Nephron progenitor cell (in vitro differentiated cells): ENCODE measurements around the gene COL20A1.

Experiments
- DNase-seq: peaks from one replicate; pipeline ENCODE4 v3.0.0; 2021
- H3K27ac Mint-ChIP-seq: 2 replicates; pipeline ENCODE4 v1.8.0; 2021; ENCODE audit warnings: mild to moderate bottlenecking, moderate library complexity, mixed read lengths
- H3K27me3 Mint-ChIP-seq: 2 replicates; pipeline ENCODE4 v1.8.0; 2021; ENCODE audit warnings: mild to moderate bottlenecking, low read depth, mixed read lengths; ENCODE audit not compliant: poor library complexity
- H3K36me3 Mint-ChIP-seq: 2 replicates; pipeline ENCODE4 v1.8.0; 2021; ENCODE audit warnings: low read depth, mixed read lengths
- H3K4me1 Mint-ChIP-seq: 2 replicates; pipeline ENCODE4 v1.8.0; 2021; ENCODE audit warnings: mixed read lengths
- H3K4me3 Mint-ChIP-seq: 2 replicates; pipeline ENCODE4 v1.8.0; 2021; ENCODE audit warnings: mild to moderate bottlenecking, moderate library complexity, mixed read lengths
- H3K9me3 Mint-ChIP-seq: 2 replicates; pipeline ENCODE4 v1.8.0; 2021; ENCODE audit warnings: mild to moderate bottlenecking, moderate library complexity, mixed read lengths
- TF ChIP-seq, protein P1 (sequence below): fragments of 200-600 bp; sonication (generic); IDR thresholded peaks from 2 replicates; pipeline ENCODE4 v1.5.0; 2021; ENCODE audit warnings: antibody characterized with exemption

The COL20A1 gene

DNA sequence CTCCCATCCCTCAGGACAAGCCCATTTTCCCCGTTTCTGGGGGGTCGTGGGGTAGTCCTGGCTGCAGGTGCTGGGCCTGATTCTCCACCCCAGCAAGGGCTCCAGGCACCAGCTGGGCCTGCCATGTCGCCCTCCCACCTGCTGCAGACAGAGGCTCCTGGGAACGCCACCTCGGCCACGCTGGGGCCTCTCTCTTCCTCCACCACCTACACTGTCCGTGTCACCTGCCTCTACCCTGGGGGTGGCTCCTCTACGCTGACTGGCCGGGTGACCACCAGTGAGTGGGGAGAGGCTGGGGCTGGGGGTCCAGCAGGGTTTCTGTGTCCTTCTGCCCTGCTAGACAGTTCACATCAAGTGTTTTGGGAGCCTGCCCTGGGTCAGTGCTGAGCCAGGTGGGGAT is 19.3 kb downstream of the COL20A1 start:
- H3K4me1 Mint-ChIP-seq = peaks cover 12% of the 10 kb centered on the region
- TF ChIP-seq, protein P1, sequence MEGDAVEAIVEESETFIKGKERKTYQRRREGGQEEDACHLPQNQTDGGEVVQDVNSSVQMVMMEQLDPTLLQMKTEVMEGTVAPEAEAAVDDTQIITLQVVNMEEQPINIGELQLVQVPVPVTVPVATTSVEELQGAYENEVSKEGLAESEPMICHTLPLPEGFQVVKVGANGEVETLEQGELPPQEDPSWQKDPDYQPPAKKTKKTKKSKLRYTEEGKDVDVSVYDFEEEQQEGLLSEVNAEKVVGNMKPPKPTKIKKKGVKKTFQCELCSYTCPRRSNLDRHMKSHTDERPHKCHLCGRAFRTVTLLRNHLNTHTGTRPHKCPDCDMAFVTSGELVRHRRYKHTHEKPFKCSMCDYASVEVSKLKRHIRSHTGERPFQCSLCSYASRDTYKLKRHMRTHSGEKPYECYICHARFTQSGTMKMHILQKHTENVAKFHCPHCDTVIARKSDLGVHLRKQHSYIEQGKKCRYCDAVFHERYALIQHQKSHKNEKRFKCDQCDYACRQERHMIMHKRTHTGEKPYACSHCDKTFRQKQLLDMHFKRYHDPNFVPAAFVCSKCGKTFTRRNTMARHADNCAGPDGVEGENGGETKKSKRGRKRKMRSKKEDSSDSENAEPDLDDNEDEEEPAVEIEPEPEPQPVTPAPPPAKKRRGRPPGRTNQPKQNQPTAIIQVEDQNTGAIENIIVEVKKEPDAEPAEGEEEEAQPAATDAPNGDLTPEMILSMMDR = no peak
- H3K9me3 Mint-ChIP-seq = no peaks in the 10 kb centered on the region
- no peak overlapping the region for H3K27ac Mint-ChIP-seq
- DNase-seq = no peak
- no peak overlapping the region for H3K4me3 Mint-ChIP-seq
- no peaks in the 10 kb centered on the region for H3K36me3 Mint-ChIP-seq
- H3K27me3 Mint-ChIP-seq = peaks cover 4% of the 10 kb centered on the region

- DNase-seq = no peak
- H3K36me3 Mint-ChIP-seq = no peaks in the 10 kb centered on the region
- H3K27me3 Mint-ChIP-seq = peaks cover 8% of the 10 kb centered on the region
- H3K4me1 Mint-ChIP-seq = peaks cover 12% of the 10 kb centered on the region
- TF ChIP-seq, protein P1 = no peak
- H3K27ac Mint-ChIP-seq = no peak overlapping the region
- H3K9me3 Mint-ChIP-seq = no peaks in the 10 kb centered on the region
- no peak overlapping the region for H3K4me3 Mint-ChIP-seq
Observed at GRCh38 chr20:63312690-63313348, 19.8 kb downstream of the COL20A1 start.

GRCh38 chr20:63313349-63314014 is 20.5 kb downstream of the COL20A1 start:
- TF ChIP-seq, protein P1 = no peak
- no peak overlapping the region for H3K4me3 Mint-ChIP-seq
- H3K36me3 Mint-ChIP-seq = no peaks in the 10 kb centered on the region
- no peak overlapping the region for H3K27ac Mint-ChIP-seq
- peaks cover 12% of the 10 kb centered on the region for H3K4me1 Mint-ChIP-seq
- H3K9me3 Mint-ChIP-seq = no peaks in the 10 kb centered on the region
- no peak for DNase-seq
- H3K27me3 Mint-ChIP-seq = peaks cover 8% of the 10 kb centered on the region

DNA sequence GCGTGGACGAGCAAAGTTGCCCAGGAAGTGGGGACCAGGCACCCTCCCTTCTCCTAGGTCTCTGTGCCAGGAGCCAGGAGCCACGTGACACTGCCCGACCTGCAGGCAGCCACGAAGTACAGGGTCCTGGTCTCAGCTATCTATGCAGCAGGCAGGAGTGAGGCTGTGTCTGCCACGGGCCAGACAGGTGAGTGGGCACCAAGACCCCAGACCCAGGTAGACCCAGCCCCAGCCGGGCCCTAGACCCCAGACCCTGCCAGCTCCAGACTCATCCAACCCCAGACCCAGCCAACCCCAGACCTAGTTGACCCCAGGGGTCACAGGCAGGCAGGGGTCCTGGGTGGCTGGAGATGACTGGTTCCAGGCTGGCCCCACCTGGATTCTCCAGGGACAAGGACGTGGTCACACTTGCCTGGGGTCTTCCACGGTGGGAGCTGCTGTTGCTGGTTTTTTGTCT is 21.1 kb downstream of the COL20A1 start:
- Mint-ChIP-seq H3K27ac (no peak overlapping the region), H3K27me3 (peaks cover 8% of the 10 kb centered on the region), H3K4me3 (no peak overlapping the region), H3K9me3 (no peaks in the 10 kb centered on the region), H3K36me3 (no peaks in the 10 kb centered on the region), H3K4me1 (peaks cover 12% of the 10 kb centered on the region)
- TF ChIP-seq, protein P1 = no peak
- DNase-seq = no peak

- TF ChIP-seq, protein P1 = no peak
- Mint-ChIP-seq H3K4me3 (no peak overlapping the region), H3K4me1 (peaks cover 11% of the 10 kb centered on the region), H3K9me3 (no peaks in the 10 kb centered on the region), H3K27ac (no peak overlapping the region), H3K36me3 (no peaks in the 10 kb centered on the region), H3K27me3 (peaks cover 8% of the 10 kb centered on the region)
- DNase-seq = no peak
Observed at GRCh38 chr20:63314566-63315239, 21.7 kb downstream of the COL20A1 start.
